Esophagus muscularis mucosa (tissue), 4 donors: Measurements from ENCODE around the gene CDH2. TPM values are rescaled to one million over a fixed set of nuclear protein-coding genes. Genes with fewer than 3 reads are reported as not detected.

ENCODE experiments used
- DNase-seq: peaks from one replicate; pipeline ENCODE4 v3.0.0-alpha.2; 2017; ENCODE audit errors: extremely low spot score
- H3K27ac ChIP-seq, 4 donors: fragments of 200-600 bp; sonication (generic); replicated peaks in 1 of 4; 1 replicate in 3 of 4; 2 replicates in 1 of 4; pipeline ENCODE4 v1.5.1; 2016 to 2019; ENCODE audit warnings: mild to moderate bottlenecking in 1 of 4
- H3K27me3 ChIP-seq, 4 donors: fragments of 200-600 bp; sonication (generic); one replicate each; pipeline versions ENCODE4 v1.5.1 to v1.6.0; 2016 to 2019
- H3K36me3 ChIP-seq, 4 donors: fragments of 200-600 bp; sonication (generic); one replicate each; pipeline ENCODE4 v1.5.1; 2016 to 2019
- H3K4me1 ChIP-seq, 4 donors: fragments of 200-600 bp; sonication (generic); one replicate each; pipeline ENCODE4 v1.5.1; 2016 to 2019
- H3K4me3 ChIP-seq, 4 donors: fragments of 200-600 bp; sonication (generic); 1 replicate in 2 of 4; 2 replicates in 2 of 4; pipeline ENCODE4 v1.5.1; 2016 to 2019; ENCODE audit warnings: mild to moderate bottlenecking in 4 of 4, moderate library complexity in 1 of 4
- H3K9me3 ChIP-seq, 4 donors: fragments of 200-600 bp; sonication (generic); 1 replicate in 3 of 4; 2 replicates in 1 of 4; pipeline ENCODE4 v1.5.1; 2016 to 2019
- EP300 ChIP-seq: sonication (generic); formaldehyde crosslinking; IDR thresholded peaks from one replicate; pipeline ENCODE4 v1.6.1; 2017; ENCODE audit warnings: antibody characterized with exemption
- POLR2A ChIP-seq: fragments of 450-650 bp; IDR thresholded peaks from one replicate; pipeline ENCODE4 v1.6.1; 2017; ENCODE audit warnings: antibody characterized with exemption, moderate library complexity, mild to moderate bottlenecking, low read depth
- POLR2AphosphoS5 ChIP-seq, 2 donors: sonication (generic); formaldehyde crosslinking; IDR thresholded peaks; one replicate each; pipeline ENCODE4 v1.6.1; 2017; ENCODE audit warnings: antibody characterized with exemption in 2 of 2
- WGBS: methylation state at CpG from one replicate; pipeline ENCODE4 v1.1.5; 2018; 5-methylcytosine and 5-hydroxymethylcytosine counted together
- intact Hi-C: fragments of 100-400 bp; cut with DNase I; formaldehyde crosslinking; loops from one replicate; pipeline ENCODE4 v1.15.1; 2023
- total RNA-seq, 4 donors: library from RNA; depleted of rRNA; stranded (reverse); fragments of >200 nt; gene quantifications; one replicate each; pipeline versions ENCODE4 v1.1.0 to v1.2.1, GENCODE V29; 2016
- TF ChIP-seq, protein P1 (sequence below), 3 experiments: fragments of 200-600 bp in 2 of 3; fragments of 450-650 bp in 1 of 3; sonication (generic) in 2 of 3; IDR thresholded peaks; one replicate each; pipeline ENCODE4 v1.5.1; 2017 to 2019; ENCODE audit warnings: antibody characterized with exemption in 3 of 3, mild to moderate bottlenecking in 2 of 3, moderate library complexity in 1 of 3

CDH2 gene
- total RNA-seq, 4 donors from 2014 or later, result 10.9 to 17.4 (median 13.6) TPM

DNA sequence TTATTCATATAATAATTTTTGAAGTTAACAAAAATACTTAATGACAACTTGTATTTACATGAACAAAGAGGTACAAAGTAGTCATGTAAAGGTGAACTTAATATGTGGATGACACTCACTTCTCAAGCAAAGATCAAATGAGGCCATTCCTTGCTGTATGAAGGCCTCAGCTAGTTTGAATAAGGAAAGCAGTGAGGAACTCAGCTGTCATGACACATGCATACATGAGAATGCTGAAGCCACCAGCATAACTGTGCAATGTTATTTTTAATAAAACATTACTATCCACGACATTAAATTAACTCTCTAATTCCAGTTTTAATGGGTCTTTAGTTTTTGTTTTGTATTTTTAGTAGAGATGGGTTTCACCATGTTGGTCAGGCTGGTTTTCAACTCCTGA lies 102.9 kb downstream of the CDH2 start:
- Histone ChIP-seq H3K27me3 (no peaks in the 10 kb centered on the region), H3K36me3 (no peaks in the 10 kb centered on the region), H3K4me1 (peaks cover 0 to 23% (median 3%) of the 10 kb centered on the region in 4 donors), H3K9me3 (no peaks in the 10 kb centered on the region), H3K27ac (no peak overlapping the region), H3K4me3 (no peak overlapping the region)
- no peak for DNase-seq
- TF ChIP-seq EP300 (no peak), POLR2AphosphoS5 (IDR thresholded peaks at IDR 0.05) (no peak), POLR2A (no peak)
- TF ChIP-seq, protein P1, sequence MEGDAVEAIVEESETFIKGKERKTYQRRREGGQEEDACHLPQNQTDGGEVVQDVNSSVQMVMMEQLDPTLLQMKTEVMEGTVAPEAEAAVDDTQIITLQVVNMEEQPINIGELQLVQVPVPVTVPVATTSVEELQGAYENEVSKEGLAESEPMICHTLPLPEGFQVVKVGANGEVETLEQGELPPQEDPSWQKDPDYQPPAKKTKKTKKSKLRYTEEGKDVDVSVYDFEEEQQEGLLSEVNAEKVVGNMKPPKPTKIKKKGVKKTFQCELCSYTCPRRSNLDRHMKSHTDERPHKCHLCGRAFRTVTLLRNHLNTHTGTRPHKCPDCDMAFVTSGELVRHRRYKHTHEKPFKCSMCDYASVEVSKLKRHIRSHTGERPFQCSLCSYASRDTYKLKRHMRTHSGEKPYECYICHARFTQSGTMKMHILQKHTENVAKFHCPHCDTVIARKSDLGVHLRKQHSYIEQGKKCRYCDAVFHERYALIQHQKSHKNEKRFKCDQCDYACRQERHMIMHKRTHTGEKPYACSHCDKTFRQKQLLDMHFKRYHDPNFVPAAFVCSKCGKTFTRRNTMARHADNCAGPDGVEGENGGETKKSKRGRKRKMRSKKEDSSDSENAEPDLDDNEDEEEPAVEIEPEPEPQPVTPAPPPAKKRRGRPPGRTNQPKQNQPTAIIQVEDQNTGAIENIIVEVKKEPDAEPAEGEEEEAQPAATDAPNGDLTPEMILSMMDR (IDR thresholded peaks at IDR 0.05), result no peak
- intact Hi-C loops, result no loop called here
- WGBS, result 79% methylated on average over 1 of the region's 1 CpG

DNA sequence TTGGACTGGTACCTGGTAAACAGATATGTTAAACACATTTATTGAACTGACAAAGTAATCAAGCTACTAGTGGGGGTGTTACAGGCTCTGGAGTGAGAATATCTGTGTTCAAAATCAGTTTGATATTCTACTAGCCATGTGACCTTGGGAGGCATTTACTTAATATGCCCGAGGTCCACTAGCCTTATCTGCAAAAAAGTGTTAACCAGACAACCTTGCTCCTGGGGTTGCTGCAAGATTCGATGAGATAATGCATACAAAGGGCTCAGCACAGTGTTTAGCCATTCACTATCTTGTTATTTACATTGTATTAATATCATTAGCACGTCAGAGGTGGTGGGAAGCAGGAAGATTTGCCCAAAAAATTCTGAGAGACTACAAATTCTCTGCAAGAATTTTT lies 103.3 kb downstream of the CDH2 start:
- Histone ChIP-seq H3K27me3 (no peaks in the 10 kb centered on the region), H3K4me1 (peaks cover 0 to 19% (median 3%) of the 10 kb centered on the region in 4 donors), H3K4me3 (no peak overlapping the region), H3K36me3 (no peaks in the 10 kb centered on the region), H3K27ac (no peak overlapping the region), H3K9me3 (no peaks in the 10 kb centered on the region)
- intact Hi-C loops, result no loop called here
- TF ChIP-seq POLR2A, result no peak
- TF ChIP-seq, protein P1 (IDR thresholded peaks at IDR 0.05), result no peak
- TF ChIP-seq EP300, result no peak
- TF ChIP-seq POLR2AphosphoS5 (IDR thresholded peaks at IDR 0.05), result no peak
- DNase-seq, result no peak
- 73% methylated on average over 3 of the region's 3 CpGs for WGBS

DNA sequence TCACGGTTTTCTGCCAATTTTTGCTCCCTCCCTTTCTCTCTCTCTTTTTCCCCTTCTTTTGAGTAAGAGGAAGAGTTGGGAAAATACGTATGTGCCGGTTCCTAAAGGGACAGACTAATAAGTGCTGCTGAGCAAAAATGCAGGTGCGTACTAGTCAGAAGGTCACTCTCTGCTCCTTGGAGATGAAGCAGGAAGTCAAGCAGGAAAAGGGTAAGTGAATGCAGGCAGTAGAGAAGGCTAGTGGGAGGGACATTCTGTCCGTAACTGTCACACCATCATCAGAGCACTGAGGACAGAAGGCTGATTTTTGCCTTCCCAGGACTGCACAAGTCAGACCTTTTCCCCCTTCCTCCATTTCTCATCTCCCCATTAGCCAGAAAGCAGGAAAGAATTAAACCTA lies 105.7 kb downstream of the CDH2 start:
- Histone ChIP-seq H3K4me1 (peaks cover 0 to 13% (median 3%) of the 10 kb centered on the region in 4 donors), H3K4me3 (no peak overlapping the region), H3K27ac (no peak overlapping the region), H3K27me3 (no peaks in the 10 kb centered on the region), H3K36me3 (no peaks in the 10 kb centered on the region), H3K9me3 (no peaks in the 10 kb centered on the region)
- intact Hi-C loops, result no loop called here
- no peak for TF ChIP-seq POLR2A
- TF ChIP-seq, protein P1 (IDR thresholded peaks at IDR 0.05), result no peak
- no peak for TF ChIP-seq EP300
- no peak for TF ChIP-seq POLR2AphosphoS5 (IDR thresholded peaks at IDR 0.05)
- no peak for DNase-seq
- WGBS, result 65% methylated on average over 5 of the region's 5 CpGs

DNA sequence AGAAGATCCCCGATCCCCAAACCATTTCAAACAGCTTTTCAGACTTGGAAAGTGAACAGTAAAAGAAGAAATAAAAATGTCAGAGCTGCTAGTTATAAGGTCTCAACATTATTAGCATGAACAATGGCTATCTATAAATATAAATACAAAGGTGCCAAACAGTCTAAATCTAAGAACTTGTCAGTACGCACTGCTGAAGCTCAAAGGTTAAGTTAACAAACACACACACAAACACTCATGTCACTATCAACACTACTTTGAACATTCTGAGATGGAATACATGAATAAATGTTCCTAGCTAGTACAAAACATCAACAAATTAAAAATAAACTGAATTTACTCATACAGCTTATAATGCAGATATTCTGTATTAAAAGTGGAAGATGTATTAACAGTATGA lies 108.7 kb downstream of the CDH2 start:
- H3K27ac ChIP-seq, result no peak overlapping the region
- H3K4me1 ChIP-seq, result peaks cover 0 to 7% (median 5%) of the 10 kb centered on the region in 4 donors
- no peak for DNase-seq
- no peaks in the 10 kb centered on the region for H3K9me3 ChIP-seq
- no peak overlapping the region for H3K4me3 ChIP-seq
- intact Hi-C loops, result no loop called here
- H3K27me3 ChIP-seq, result no peaks in the 10 kb centered on the region
- H3K36me3 ChIP-seq, result no peaks in the 10 kb centered on the region
- 90% methylated on average over 2 of the region's 2 CpGs for WGBS
- TF ChIP-seq POLR2A (no peak), POLR2AphosphoS5 (IDR thresholded peaks at IDR 0.05) (no peak), EP300 (no peak)

DNA sequence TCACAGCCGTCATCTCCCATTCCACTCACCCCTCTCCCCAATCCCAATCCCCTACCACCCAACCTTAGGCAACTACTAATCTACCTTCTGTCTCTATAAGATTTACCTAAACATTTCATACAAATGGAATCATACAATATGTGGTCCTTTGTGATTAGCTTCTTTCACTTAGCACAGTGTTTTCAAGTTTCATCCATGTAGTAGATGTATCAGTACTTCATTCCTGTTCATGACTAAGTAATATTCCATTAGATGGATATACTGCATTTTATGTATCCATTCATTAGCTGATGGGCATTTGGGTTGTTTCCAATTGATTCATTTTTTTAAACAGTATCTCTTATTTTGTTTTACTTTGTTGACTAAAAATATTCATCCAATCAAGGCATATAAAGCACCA lies 109.6 kb downstream of the CDH2 start:
- WGBS, result 97% methylated on average over 1 of the region's 1 CpG
- intact Hi-C loops, result no loop called here
- H3K27ac ChIP-seq, result no peak overlapping the region

More for the DNA sequence above, 109.6 kb downstream of the CDH2 start:
- TF ChIP-seq, protein P1 (IDR thresholded peaks at IDR 0.05), result no peak
- TF ChIP-seq POLR2AphosphoS5 (IDR thresholded peaks at IDR 0.05) (no peak), EP300 (no peak), POLR2A (no peak)
- Histone ChIP-seq H3K4me3 (no peak overlapping the region), H3K9me3 (no peaks in the 10 kb centered on the region), H3K4me1 (peaks cover 0 to 7% (median 5%) of the 10 kb centered on the region in 4 donors), H3K27me3 (no peaks in the 10 kb centered on the region), H3K36me3 (no peaks in the 10 kb centered on the region)
- DNase-seq, result no peak
